ENCODE measurements around the gene IRF3. TPM values are rescaled to one million over a fixed set of nuclear protein-coding genes. Genes with fewer than 3 reads are reported as not detected.
A peak's percentile ranks its signal among the peaks of the same experiment; 100 is the strongest.

Gene IRF3
- total and polyA plus RNA-seq, 10 donors = 87.9 to 294 (median 128) TPM

DNA sequence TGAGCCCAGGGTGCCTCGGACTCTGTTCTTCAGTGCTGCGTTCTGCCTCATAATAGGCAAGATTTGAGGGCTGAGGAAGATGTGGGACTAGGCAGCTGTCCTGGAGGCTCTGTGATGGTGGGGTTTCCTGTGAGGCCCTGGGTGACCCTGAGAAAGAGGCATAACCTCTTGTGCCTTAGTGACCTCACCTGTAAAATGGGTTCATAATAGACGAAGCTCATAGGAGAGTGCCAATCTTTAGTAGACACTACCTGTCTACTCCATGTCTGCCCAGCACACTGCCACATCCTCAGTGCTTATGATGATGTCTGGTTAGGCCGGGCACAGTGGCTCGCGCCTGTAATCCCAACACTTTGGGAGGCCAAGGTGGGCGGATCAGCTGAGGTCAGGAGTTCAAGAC, 49.1 kb downstream of the IRF3 start:
- Histone ChIP-seq H3K4me1 (peaks cover 0 to 31% (median 22%) of the 10 kb centered on the region in 6 donors), H3K27me3 (replicated peaks in 1 of 7) (no peaks in the 10 kb centered on the region), H3K36me3 (peaks cover 0 to 95% (median 61%) of the 10 kb centered on the region in 6 donors), H3K4me3 (no peak overlapping the region), H3K27ac (no peak overlapping the region), H3K9me3 (peaks cover 0 to 6% (median 0%) of the 10 kb centered on the region in 8 donors)
- no peak for DNase-seq
- WGBS, 5 donors = 95 to 99% (median 97%) methylated on average over 5 to 7 of the region's 7 CpGs
- TF ChIP-seq, protein P1, sequence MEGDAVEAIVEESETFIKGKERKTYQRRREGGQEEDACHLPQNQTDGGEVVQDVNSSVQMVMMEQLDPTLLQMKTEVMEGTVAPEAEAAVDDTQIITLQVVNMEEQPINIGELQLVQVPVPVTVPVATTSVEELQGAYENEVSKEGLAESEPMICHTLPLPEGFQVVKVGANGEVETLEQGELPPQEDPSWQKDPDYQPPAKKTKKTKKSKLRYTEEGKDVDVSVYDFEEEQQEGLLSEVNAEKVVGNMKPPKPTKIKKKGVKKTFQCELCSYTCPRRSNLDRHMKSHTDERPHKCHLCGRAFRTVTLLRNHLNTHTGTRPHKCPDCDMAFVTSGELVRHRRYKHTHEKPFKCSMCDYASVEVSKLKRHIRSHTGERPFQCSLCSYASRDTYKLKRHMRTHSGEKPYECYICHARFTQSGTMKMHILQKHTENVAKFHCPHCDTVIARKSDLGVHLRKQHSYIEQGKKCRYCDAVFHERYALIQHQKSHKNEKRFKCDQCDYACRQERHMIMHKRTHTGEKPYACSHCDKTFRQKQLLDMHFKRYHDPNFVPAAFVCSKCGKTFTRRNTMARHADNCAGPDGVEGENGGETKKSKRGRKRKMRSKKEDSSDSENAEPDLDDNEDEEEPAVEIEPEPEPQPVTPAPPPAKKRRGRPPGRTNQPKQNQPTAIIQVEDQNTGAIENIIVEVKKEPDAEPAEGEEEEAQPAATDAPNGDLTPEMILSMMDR (IDR thresholded peaks at IDR 0.05 in 8 of 11, conservative IDR thresholded peaks at IDR 0.05 in 3 of 11) = no peak
- TF ChIP-seq POLR2AphosphoS5 (IDR thresholded peaks at IDR 0.05) (no peak), POLR2A (IDR thresholded peaks at IDR 0.05) (no peak)
- intact Hi-C loops (cut with DNase I; ENCODE audit: low total_unique reads) = no loop called here

- H3K4me3 ChIP-seq = no peak overlapping the region
- no peak for DNase-seq
- H3K36me3 ChIP-seq = peaks cover 0 to 95% (median 62%) of the 10 kb centered on the region in 6 donors
- peak in 1 of 3 donors; percentile 36 for TF ChIP-seq POLR2AphosphoS5 (IDR thresholded peaks at IDR 0.05)
- TF ChIP-seq, protein P1 (IDR thresholded peaks at IDR 0.05 in 8 of 11, conservative IDR thresholded peaks at IDR 0.05 in 3 of 11) = no peak
- H3K9me3 ChIP-seq = peaks cover 0 to 6% (median 0%) of the 10 kb centered on the region in 8 donors
- H3K27ac ChIP-seq = no peak overlapping the region
- intact Hi-C loops (cut with DNase I; ENCODE audit: low total_unique reads) = no loop called here
- H3K4me1 ChIP-seq = peaks cover 0 to 36% (median 25%) of the 10 kb centered on the region in 6 donors
- H3K27me3 ChIP-seq (replicated peaks in 1 of 7) = no peaks in the 10 kb centered on the region
- WGBS, 5 donors = 93 to 97% (median 96%) methylated on average over 22 to 23 of the region's 23 CpGs
Observed at GRCh38 chr19:49615861-49616260, 49.8 kb downstream of the IRF3 start.

GRCh38 chr19:49614096-49614833, 51.4 kb downstream of the IRF3 start:
- Histone ChIP-seq H3K36me3 (peaks cover 0 to 95% (median 61%) of the 10 kb centered on the region in 6 donors), H3K4me1 (peaks cover 0 to 37% (median 26%) of the 10 kb centered on the region in 6 donors), H3K27me3 (replicated peaks in 1 of 7) (no peaks in the 10 kb centered on the region), H3K4me3 (no peak overlapping the region), H3K27ac (peak overlapping the region in 3 of 8 donors; percentile 46 to 51 (median 49)), H3K9me3 (peaks cover 0 to 6% (median 0%) of the 10 kb centered on the region in 8 donors)
- WGBS, 5 donors = 75 to 87% (median 78%) methylated on average over 17 to 19 of the region's 19 CpGs
- intact Hi-C loops (cut with DNase I; ENCODE audit: low total_unique reads) = no loop called here
- DNase-seq = no peak
- TF ChIP-seq POLR2AphosphoS5 (IDR thresholded peaks at IDR 0.05) = no peak
- TF ChIP-seq, protein P1 (IDR thresholded peaks at IDR 0.05 in 8 of 11, conservative IDR thresholded peaks at IDR 0.05 in 3 of 11) = no peak

- peaks cover 0 to 6% (median 0%) of the 10 kb centered on the region in 8 donors for H3K9me3 ChIP-seq
- TF ChIP-seq, protein P1 (IDR thresholded peaks at IDR 0.05 in 8 of 11, conservative IDR thresholded peaks at IDR 0.05 in 3 of 11) = no peak
- TF ChIP-seq POLR2AphosphoS5 (IDR thresholded peaks at IDR 0.05) = no peak
- TF ChIP-seq POLR2A (IDR thresholded peaks at IDR 0.05) = no peak
- no peaks in the 10 kb centered on the region for H3K27me3 ChIP-seq (replicated peaks in 1 of 7)
- no peak for DNase-seq
- H3K36me3 ChIP-seq = peaks cover 0 to 95% (median 63%) of the 10 kb centered on the region in 6 donors
- peaks cover 0 to 37% (median 26%) of the 10 kb centered on the region in 6 donors for H3K4me1 ChIP-seq
- intact Hi-C loops (cut with DNase I; ENCODE audit: low total_unique reads) = no loop called here
- peak overlapping the region in 3 of 8 donors; percentile 46 to 51 (median 49) for H3K27ac ChIP-seq
- 63 to 81% (median 73%) methylated on average over 4 of the region's 4 CpGs for WGBS, 5 donors
- H3K4me3 ChIP-seq = no peak overlapping the region
Observed at GRCh38 chr19:49613374-49613773, 52.3 kb downstream of the IRF3 start.
